GM12878 (cell line): ENCODE results near the gene VARS1. TPM values are rescaled to one million over a fixed set of nuclear protein-coding genes. Genes with fewer than 3 reads are reported as not detected.

Experiments used
- ATAC-seq: fragments of 200-7000 bp; cut with Tn5 transposase; 3 replicates; pipeline ENCODE4 v1.9.1; 2020; ENCODE audit warnings: mild to moderate bottlenecking, moderate library complexity
- BruUV-seq: library from RNA; stranded (reverse); fragments of 400-500 nt; replicated peaks from 2 replicates; lab custom pipeline; 2021; lab: Mats Ljungman, UMichigan
- CTCF ChIA-PET: fragments of 300-600 bp; sonication (Branson Sonifier 250); formaldehyde crosslinking; extraction: SDS; loops from one replicate; lab custom pipeline; 2021; ENCODE audit warnings: inconsistent platforms; lab: Yijun Ruan, JAX
- POLR2A ChIA-PET: fragments of 350-600 bp; formaldehyde crosslinking; extraction: SDS; loops from one replicate; lab custom pipeline; 2021; ENCODE audit warnings: inconsistent platforms; lab: Charles Lee
- RAD21 ChIA-PET: fragments of 300-600 bp; sonication (Branson Sonifier 250); formaldehyde crosslinking; loops from one replicate; lab custom pipeline; 2023; ENCODE audit warnings: antibody characterized with exemption; ENCODE audit not compliant: unreplicated experiment; lab: Charles Lee
- SMC1A ChIA-PET: fragments of 300-600 bp; sonication (Branson Sonifier 250); formaldehyde crosslinking; loops from one replicate; lab custom pipeline; 2023; ENCODE audit not compliant: unreplicated experiment, uncharacterized antibody; lab: Charles Lee
- DNase-seq: peaks from one replicate; pipeline ENCODE4 v3.0.0-alpha.2; 2011; ENCODE audit warnings: low read depth, low spot score
- FAIRE-seq: peaks from 3 replicates; lab custom pipeline; 2011; peaks lifted over from hg19 to GRCh38; lab: Jason Lieb, UNC
- H2AFZ ChIP-seq: 2 replicates; pipeline ENCODE4 v1.6.0; 2011; ENCODE audit warnings: low read depth, low read length, control low read depth; ENCODE audit not compliant: control insufficient read depth
- H3K27ac ChIP-seq: 2 replicates; pipeline ENCODE4 v1.5.1; 2011; ENCODE audit warnings: control low read depth; ENCODE audit not compliant: control insufficient read depth, insufficient read depth
- H3K27me3 ChIP-seq, 2 experiments: replicated peaks in 1 of 2; 2 replicates each; pipeline versions ENCODE4 v1.6.0 to v1.6.1; 2011; ENCODE audit warnings: low read length in 1 of 2; ENCODE audit not compliant: control insufficient read depth in 2 of 2, insufficient read depth in 2 of 2
- H3K36me3 ChIP-seq, 2 experiments: 2 replicates each; pipeline ENCODE4 v1.5.1; 2011; ENCODE audit warnings: low read length in 1 of 2; ENCODE audit not compliant: control insufficient read depth in 2 of 2, insufficient read depth in 2 of 2
- H3K4me1 ChIP-seq: 2 replicates; pipeline ENCODE4 v1.6.1; 2011; ENCODE audit warnings: mild to moderate bottlenecking, low read length, moderate library complexity, mixed read lengths; ENCODE audit not compliant: control insufficient read depth, insufficient read depth
- H3K4me2 ChIP-seq: 2 replicates; pipeline ENCODE4 v1.6.0; 2011; ENCODE audit warnings: control low read depth; ENCODE audit not compliant: control insufficient read depth, insufficient read depth
- H3K4me3 ChIP-seq: fragments of 200-600 bp; sonication (generic); 2 replicates; pipeline ENCODE4 v1.5.1; 2016
- H3K79me2 ChIP-seq: 2 replicates; pipeline ENCODE4 v1.6.0; 2011; ENCODE audit warnings: low read length; ENCODE audit not compliant: control insufficient read depth, insufficient read depth
- H3K9ac ChIP-seq: 2 replicates; pipeline ENCODE4 v1.8.0; 2011; ENCODE audit warnings: low read length, control low read depth, mixed read lengths; ENCODE audit not compliant: control insufficient read depth, insufficient read depth
- H3K9me3 ChIP-seq: replicated peaks from 3 replicates; pipeline ENCODE4 v1.5.1; 2011; ENCODE audit warnings: mild to moderate bottlenecking, low read length; ENCODE audit not compliant: control insufficient read depth, insufficient read depth
- H4K20me1 ChIP-seq: 2 replicates; pipeline ENCODE4 v1.6.0; 2011; ENCODE audit not compliant: control insufficient read depth, insufficient read depth
- BHLHE40 ChIP-seq, 2 experiments: fragments of 450-650 bp in 1 of 2; IDR thresholded peaks; 2 replicates each; pipeline ENCODE4 v1.6.1; 2011 to 2017; ENCODE audit warnings: low read depth in 2 of 2, borderline replicate concordance in 1 of 2, improper control_type of control experiment in 1 of 2, low read length in 1 of 2, mild to moderate bottlenecking in 1 of 2
- CHD2 ChIP-seq: IDR thresholded peaks from 2 replicates; pipeline ENCODE4 v1.6.1; 2011; ENCODE audit warnings: low read depth, low read length, improper control_type of control experiment, borderline replicate concordance
- ESRRA ChIP-seq: IDR thresholded peaks from 2 replicates; pipeline ENCODE4 v1.6.1; 2012; ENCODE audit warnings: mild to moderate bottlenecking, low read length, improper control_type of control experiment
- IKZF1 ChIP-seq: fragments of 450-650 bp; conservative IDR thresholded peaks from 2 replicates; pipeline ENCODE4 v1.6.1; 2017; ENCODE audit warnings: antibody characterized with exemption, mild to moderate bottlenecking
- NRF1 ChIP-seq: conservative IDR thresholded peaks from 2 replicates; pipeline ENCODE4 v1.6.1; 2011; ENCODE audit warnings: mild to moderate bottlenecking, low read depth, low read length, improper control_type of control experiment
- POLR2A ChIP-seq: IDR thresholded peaks from 2 replicates; pipeline ENCODE4 v1.6.1; 2011; ENCODE audit warnings: low read depth, mild to moderate bottlenecking, low read length
- WGBS: methylation state at CpG from one replicate; pipeline ENCODE4 v1.1.6; 2016; ENCODE audit warnings: low lambda C conversion rate; ENCODE audit not compliant: insufficient replicate concordance, insufficient coverage; ENCODE audit errors: missing lambda C conversion rate; 5-methylcytosine and 5-hydroxymethylcytosine counted together
- in situ Hi-C: fragments of 300-500 bp; cut with MboI; formaldehyde crosslinking; loops from 9 replicates; pipeline ENCODE4 v1.14.3; 2018; ENCODE audit warnings: mixed read lengths
- intact Hi-C: fragments of 100-400 bp; cut with micrococcal nuclease; formaldehyde crosslinking; loops from one replicate; pipeline ENCODE4 v1.14.2; 2022; ENCODE audit not compliant: unreplicated experiment
- polyA plus RNA-seq, 11 experiments: library from polyadenylated mRNA; depleted of rRNA in 4 of 11; unstranded in 6 of 11; stranded (reverse) in 5 of 11; fragments of >200 nt; fragmentation: Nextera tagmentation in 4 of 11; fragmentation: Illumina TruSeq in 1 of 11; extraction: Ambion mirVana in 4 of 11; extraction: Trizol in 1 of 11; gene quantifications; 1 replicate in 1 of 11; 2 replicates in 10 of 11; pipeline versions ENCODE4 v1.2.1 to v1.2.3, GENCODE V29; 2011 to 2016; ENCODE audit warnings: inconsistent platforms in 2 of 11, missing spikeins in 2 of 11, low read depth in 1 of 11
- total RNA-seq, 4 experiments: library from RNA; depleted of rRNA in 3 of 4; stranded (reverse); fragments of >200 nt in 3 of 4; fragmentation: Illumina TruSeq in 1 of 4; extraction: Trizol in 1 of 4; gene quantifications; 2 replicates each; pipeline versions ENCODE4 v1.2.1 to v1.2.3, GENCODE V29; 2013 to 2021
- TF ChIP-seq, protein P1 (sequence below): fragments of 450-650 bp; formaldehyde crosslinking; IDR thresholded peaks from 2 replicates; pipeline ENCODE4 v1.5.0; 2022; ENCODE audit warnings: mild to moderate bottlenecking, missing genetic modification characterization

The VARS1 gene
- total and polyA plus RNA-seq, 10 of the 15 experiments (the other 5 are each of a cell fraction or from before 2014, with no cell fraction given), result 1.2 to 243 (median 80.7) TPM

DNA sequence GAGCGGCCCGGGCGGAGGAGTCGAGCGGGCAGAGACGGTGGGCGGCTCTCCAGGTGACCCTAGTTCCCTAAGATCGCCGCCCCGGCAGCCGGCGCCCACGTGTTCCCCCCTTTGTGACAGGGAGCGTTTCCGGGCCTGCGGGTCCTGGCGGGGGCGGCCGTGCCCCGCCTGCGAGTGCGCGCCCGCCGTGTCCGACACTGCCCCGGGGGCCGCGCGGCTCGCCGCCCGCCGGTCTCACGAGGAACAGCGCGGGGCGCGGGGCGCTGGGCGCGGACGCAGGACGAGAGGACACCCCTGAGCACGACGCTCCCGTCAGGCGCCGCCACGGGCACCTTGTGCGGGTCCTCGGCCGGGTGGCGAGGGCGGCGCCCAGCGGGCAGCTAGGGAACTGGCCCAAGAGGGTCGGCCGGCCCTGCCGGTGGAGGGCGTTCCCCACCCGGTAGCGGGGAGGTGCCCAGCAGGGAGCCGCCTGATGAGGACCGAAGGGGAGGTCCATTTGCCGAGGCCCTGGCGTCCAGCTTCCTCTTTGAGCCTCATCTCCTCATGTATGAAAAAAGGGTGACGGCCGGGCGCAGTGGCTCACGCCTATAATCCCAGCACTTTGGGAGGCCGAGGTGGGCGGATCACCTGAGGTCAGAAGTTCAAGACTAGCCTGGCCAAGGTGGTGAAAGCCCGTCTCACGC lies at the start of gene VARS1 (continued):
- TF ChIP-seq, protein P1, sequence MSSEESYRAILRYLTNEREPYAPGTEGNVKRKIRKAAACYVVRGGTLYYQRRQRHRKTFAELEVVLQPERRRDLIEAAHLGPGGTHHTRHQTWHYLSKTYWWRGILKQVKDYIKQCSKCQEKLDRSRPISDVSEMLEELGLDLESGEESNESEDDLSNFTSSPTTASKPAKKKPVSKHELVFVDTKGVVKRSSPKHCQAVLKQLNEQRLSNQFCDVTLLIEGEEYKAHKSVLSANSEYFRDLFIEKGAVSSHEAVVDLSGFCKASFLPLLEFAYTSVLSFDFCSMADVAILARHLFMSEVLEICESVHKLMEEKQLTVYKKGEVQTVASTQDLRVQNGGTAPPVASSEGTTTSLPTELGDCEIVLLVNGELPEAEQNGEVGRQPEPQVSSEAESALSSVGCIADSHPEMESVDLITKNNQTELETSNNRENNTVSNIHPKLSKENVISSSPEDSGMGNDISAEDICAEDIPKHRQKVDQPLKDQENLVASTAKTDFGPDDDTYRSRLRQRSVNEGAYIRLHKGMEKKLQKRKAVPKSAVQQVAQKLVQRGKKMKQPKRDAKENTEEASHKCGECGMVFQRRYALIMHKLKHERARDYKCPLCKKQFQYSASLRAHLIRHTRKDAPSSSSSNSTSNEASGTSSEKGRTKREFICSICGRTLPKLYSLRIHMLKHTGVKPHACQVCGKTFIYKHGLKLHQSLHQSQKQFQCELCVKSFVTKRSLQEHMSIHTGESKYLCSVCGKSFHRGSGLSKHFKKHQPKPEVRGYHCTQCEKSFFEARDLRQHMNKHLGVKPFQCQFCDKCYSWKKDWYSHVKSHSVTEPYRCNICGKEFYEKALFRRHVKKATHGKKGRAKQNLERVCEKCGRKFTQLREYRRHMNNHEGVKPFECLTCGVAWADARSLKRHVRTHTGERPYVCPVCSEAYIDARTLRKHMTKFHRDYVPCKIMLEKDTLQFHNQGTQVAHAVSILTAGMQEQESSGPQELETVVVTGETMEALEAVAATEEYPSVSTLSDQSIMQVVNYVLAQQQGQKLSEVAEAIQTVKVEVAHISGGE (CRISPR knock-in tag), result no peak
- TF ChIP-seq CHD2, result no peak
- peak in 1 of 2 experiments; percentile 61; a peak in 2 of 4 replicates for TF ChIP-seq BHLHE40 (IDR thresholded peaks at IDR 0.05; ENCODE audit: borderline replicate concordance in 1 of 2, low read depth in 2 of 2, low read length in 1 of 2)
- peak; percentile 95 for TF ChIP-seq IKZF1
- TF ChIP-seq NRF1, result no peak
- peak; percentile 76 for TF ChIP-seq POLR2A

- ChIA-PET SMC1A (no interaction called here), CTCF (interaction anchor here (0.7 to 1.0 kb wide), 2 partner anchors 18 to 78 kb away, joined by 3 read pairs; partner anchors contain the start of gene NEU1), POLR2A (interaction anchor here (0.6 to 0.9 kb wide), 4 partner anchors 9 to 238 kb away, joined by 3 to 4 read pairs (median 4); no protein-coding TSS in a partner anchor), RAD21 (no interaction called here)
- DNase-seq, result no peak
- no peak overlapping the region for H3K9ac ChIP-seq
- H4K20me1 ChIP-seq, result no peaks in the 10 kb centered on the region
- H3K36me3 ChIP-seq, result peaks cover 0 to 2% of the 10 kb centered on the region in 2 experiments; a peak in 3 of 4 replicates
- intact Hi-C loops, result no loop called here
- no TSS peak for BruUV-seq
- FAIRE-seq, result no peak
- H3K27me3 ChIP-seq, result no peaks in the 10 kb centered on the region
- TF ChIP-seq ESRRA (no peak), POLR2A (peak; percentile 19; the same call in 1 of the 2 replicates)
- WGBS, result 67% methylated on average over 3 of the region's 3 CpGs
- in situ Hi-C loops, result no loop called here
- H3K27ac ChIP-seq, result no peak overlapping the region
- H3K9me3 ChIP-seq, result no peaks in the 10 kb centered on the region
- ATAC-seq, result no peak
- no peak overlapping the region for H3K4me2 ChIP-seq
- H2AFZ ChIP-seq, result no peak overlapping the region
- no peak overlapping the region for H3K4me3 ChIP-seq
- no peaks in the 10 kb centered on the region; the same call in 1 of the 2 replicates for H3K79me2 ChIP-seq
- no peaks in the 10 kb centered on the region; the same call in 1 of the 2 replicates for H3K4me1 ChIP-seq
Observed at GRCh38 chr6:31844507-31844906, 49.0 kb upstream of the VARS1 start.
